Right forelimb (tissue), 1 donor: ENCODE results near the gene METTL27.
"Not testable (repeated sequence)": the region's sequence is repeated elsewhere in the genome, so short reads cannot be mapped to it uniquely, and the experiment has no call there.

Source experiments
- DNase-seq: peaks from one replicate; pipeline ENCODE4 v3.0.0-alpha.2; 2018

METTL27 gene, protein sequence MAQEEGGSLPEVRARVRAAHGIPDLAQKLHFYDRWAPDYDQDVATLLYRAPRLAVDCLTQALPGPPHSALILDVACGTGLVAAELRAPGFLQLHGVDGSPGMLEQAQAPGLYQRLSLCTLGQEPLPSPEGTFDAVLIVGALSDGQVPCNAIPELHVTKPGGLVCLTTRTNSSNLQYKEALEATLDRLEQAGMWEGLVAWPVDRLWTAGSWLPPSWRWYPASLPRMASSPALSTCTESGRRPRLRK

DNA sequence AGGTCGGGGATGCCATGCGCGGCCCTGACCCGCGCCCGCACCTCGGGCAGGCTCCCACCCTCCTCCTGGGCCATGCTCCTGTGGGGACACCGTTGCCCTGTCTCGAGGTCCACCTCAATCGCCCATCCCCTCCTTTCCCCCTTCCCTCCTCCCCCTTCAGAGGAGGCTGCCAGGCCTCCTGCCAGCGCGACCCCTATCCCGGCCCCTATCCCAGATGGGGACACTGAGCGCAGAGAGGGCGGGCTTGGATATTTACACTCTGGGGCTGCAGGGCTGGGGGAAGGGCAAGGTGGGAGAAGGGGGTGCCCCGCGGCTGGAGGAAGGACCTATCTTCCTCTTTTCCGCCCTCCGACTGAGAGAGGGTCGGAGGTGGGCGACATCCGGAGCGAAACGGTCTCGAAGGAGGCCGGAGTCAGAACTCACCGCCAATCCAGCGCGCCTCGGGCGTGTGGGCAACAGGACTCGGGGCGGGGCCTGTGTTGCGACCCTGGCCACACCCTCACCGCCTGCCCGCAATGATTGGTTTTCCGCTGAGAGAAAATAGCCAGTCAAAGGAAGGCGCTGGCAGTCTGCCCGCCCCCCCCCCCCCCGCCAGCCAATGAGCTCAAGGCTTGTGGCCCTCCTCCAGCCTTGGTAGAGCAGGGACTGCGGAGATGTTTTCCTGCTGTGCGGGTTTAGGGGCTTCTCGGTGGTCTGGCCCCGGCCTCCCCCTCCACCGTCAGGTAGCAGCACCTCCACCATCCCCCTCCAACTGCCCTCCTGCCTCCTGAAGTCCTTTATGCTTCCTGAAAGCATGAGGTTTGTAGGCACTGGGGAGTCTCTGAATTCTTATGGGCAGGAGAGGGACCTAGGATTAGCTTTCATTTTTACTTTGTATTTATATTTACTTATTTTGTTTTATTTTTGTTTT is at the start of gene METTL27:
Gene METTL27, minus strand, starts transcription at position 450 of the 910 bp plus-strand sequence. Its CDS starts 376 bp downstream, at position 74.
- peak; percentile 96 for DNase-seq

DNA sequence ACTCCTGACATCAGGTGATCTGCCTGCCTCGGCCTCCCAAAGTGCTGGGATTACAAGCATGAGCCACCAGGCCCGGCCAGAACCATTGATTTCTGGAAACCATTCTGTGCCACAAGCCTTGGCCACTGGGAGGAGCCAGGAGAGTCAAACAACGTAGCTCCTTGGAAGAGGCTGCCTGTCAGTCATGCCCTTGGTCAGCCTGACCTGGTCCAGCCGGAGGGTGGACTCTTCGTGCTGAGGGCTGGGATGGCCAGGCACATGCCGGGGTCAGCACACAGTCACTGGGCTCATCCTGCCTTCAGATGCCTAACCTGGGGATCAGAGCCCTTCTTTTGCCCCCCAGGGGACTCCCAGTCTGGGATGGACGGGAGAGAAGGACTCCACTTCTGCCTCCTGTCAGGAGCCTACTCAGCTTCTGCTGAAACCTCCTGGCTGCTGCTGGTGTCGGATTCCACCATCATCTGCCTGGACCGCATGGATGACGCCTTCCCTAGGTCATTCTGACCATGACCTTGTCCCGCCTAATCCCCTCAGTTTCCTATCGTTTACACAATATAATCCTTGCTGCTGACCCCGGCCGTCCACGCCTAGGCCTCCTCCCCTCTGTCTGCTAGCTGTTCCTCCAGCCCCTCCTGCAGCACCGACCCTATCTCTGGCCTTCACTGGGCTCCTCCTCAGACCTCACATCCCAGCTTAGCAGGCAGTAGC is 49.0 kb upstream of the METTL27 start:
- no peak for DNase-seq

DNA sequence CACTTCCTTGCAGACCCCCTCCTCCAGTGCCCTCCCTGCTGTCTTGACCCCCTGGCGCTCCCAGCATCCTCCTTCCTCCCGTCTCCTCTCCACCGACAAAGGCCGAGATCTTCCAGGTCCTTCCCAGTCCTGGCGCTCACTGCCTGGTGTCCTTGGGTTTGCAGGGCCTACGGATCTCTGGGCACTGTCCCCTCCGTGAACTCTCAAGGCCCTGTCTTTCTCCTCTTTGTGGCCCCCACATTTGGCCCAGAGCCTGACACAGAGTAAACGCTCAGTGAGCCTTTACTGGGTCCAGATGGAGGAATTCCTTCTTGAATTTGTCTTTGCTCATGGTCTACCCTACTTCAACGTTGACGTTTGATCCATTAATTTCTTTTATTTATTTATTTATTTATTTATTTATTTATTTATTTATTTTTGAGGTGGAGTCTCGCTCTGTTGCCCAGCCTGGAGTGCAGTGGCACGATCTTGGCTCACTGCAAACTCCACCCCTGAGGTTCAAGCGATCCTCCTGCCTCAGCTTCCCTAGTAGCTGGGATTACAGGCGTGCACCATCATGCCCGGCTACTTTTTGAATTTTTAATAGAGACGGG is 48.3 kb upstream of the METTL27 start:
- no peak for DNase-seq

DNA sequence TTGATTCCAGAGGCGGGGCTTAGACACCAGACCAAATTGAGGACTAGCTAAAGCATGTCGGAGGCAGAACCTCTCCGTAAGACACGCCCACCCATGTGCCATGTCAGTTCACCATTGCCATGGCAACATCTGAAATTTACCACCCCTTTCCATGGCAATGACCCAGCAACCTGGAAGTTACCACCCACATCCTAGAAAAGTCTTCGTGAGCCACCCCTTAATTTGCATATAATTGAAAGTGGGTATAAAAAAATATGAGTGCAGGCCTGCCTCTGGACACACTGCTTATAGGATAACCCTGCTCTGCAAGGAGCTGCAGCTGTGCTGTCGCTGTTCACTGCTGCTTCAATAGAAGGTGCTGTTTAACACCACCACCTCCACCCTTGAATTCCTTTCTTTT is 46.6 kb upstream of the METTL27 start:
- DNase-seq: no peak

DNA sequence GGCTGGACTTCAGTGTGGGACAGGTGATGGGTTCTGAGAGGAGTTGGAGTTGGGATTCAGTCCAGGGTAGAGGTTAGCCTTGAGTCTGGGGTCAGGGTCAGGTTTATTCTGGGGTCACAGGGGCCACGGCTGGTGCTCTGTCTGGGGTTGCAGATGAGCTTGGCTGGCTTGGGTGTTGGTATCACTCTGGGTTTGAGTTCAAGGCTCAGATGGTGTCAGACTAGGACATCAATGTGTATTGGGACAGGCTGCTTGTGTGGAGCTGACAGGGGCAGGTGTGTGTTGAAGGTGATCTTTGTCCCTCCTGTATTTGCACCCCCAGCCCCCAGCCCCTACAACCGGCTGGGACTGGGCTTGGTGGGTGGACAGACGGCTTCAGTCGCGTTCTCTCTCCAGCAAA is 45.4 kb upstream of the METTL27 start:
- no peak for DNase-seq

DNA sequence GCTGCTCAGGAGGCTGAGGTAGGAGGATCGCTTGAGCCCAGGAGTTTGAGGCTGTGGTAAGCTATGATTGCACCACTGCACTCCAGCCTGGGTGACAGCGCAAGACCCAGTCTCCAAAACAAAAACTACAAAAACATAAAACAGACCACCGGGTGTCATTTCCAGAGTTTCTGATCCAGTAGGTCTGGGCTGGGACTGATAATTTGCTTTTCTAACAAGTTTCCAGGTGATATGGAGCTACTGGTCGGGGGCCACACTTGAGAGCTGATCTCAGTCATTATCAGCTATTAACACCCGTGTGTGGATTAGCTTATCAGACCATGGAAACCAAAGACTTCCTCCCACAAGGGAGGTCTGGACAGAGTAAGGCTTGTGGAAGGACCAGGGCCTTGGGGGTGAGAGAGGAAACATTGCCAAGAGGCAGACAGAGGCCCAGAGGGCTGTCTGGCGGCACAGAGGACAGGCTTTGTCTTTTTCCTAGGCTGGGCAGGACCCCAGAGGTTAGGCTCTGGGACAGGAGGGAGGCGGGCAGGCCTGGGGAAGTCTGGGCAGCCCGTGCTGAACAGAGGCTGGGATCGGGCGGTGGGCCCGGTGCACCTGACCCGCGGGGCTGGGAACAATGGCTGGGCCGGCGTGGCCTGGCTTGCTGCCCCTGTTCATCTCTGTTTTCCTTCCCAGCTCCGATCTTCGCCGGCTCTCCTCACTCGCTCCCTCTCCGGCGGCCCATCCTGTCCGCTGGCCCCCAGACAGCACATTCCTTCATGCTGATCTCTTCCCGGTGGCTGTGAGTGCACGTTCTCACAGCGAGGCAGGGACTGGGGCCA is 43.9 kb upstream of the METTL27 start:
- peak; percentile 84 for DNase-seq

DNA sequence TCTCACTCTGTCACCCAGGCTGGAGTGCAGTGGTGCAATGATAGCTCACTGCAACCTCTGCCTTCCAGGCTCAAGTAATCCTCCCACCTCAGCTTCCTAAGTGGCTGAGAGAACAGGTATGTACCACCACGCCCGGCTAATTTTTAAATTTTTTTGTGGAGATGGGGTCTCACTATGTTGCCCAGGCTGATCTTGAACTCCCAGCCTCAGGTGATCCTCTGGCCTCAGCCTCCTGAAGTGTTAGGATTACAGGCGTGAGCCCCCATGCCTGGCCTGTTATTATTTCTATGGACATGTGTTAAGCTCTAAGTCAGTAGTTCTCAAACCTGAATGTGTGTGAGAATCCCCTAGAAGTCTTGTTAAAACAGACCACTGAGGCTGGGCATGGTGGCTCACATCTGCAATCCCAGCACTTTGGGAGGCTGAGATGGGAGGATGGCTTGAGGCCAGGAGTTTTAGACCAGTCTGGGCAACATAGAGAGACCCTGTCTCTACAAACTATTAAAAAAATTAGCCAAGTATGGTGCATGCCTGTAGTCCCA is 43.2 kb upstream of the METTL27 start:
- no peak for DNase-seq

DNA sequence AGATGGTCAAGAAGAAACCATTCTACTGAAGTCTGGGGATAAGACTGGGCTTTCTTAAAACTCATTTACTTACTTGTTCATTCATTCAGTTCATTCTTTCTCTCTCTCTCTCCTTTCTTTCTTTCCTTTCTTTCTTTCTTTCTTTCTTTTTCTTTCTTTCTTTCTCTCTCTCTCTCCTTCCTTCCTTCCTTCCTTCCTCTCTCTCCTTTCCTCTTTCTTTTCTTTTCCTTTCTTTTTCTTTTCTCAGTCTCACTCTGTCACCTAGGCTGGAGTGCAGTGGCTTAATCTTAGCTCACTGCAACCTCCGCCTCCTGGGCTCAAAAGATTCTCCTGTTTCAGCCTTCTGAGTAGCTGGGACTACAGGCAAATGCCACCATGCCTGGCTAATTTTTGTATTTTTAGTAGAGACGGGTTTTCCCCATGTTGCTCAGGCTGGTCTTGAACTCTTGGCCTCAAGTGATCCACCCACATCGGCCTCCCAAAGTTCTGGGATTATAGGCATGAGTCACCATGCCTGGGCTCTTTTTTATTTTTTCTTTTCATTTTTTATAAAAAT is 42.6 kb upstream of the METTL27 start:
- not testable (repeated sequence) for DNase-seq

DNA sequence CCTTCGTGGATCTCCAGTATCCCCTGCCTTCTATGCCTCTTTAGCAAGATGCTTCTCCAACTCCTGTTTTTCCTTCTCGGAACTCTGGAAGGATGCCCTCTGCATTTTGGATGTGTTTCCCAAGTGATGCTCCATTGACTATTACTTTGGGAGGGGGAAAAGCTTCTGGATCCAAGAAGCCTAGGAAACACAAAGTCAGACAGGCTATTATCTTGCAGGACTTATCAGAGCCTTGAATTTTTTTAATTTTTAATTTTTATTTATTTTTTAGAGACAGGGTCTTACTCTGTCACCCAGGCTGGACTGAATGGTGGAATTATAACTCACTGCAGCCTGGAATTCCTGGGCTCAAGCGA is 39.7 kb upstream of the METTL27 start:
- no peak for DNase-seq

DNA sequence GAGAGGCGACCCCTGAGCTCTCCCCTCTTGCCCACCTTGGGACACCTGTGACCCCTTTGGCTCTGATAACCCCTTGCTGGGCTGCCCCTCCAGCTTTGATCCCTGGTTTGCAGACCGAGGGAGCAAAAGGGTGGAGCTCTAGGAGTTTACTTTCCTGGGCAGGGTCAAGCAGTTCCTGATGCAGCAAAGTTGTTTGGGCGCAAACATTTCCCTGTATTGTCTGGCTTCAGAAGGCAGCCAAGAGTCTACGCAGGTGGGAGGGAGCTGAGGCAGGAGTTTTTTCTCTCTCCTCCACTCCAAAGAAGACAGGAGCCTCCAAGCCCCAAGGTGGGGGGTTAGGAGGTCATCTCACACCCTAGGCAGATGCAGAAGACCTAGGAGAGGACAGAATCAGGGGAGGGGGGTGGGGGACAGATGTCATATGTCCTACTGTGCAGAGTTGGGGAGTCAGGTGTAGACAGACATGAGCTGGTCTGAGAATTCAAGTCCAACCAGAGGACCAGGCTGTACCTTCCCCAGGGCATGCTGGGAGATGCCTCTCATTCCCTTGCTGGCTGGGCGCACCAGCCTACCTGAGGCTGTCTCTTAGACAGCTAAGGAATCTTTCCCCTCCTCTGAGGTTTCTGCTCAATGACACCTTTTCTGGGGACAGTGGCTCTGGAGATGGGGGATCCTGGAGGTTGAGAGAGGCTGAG is 39.2 kb upstream of the METTL27 start:
- no peak for DNase-seq

DNA sequence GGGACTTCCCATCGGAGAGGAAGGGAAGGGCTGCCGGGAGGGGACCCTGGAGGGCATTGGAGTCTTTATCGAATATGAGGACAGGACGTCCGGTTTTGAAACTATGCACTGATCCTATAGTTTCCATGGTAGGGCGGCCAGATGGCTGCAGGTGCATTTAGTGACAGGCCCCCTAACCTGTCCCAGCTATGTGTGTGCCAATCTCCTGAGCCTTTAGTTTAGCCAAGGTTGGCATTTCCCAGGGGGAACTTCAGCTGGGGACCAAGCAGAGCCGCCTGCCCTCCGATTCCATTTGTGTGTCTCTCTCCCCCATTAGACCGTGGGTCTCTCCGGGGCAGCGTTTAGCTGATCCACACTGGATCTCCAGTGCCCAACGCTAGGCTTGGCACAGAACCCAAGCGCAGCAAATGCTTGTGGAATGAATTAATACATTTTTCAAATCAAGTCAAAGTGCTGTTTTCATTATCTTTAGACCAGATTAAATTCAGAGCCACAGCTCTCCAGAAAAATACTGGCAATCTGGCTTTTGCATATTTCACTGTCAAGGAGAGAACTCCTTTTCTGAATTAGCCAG is 38.5 kb upstream of the METTL27 start:
- DNase-seq: no peak

DNA sequence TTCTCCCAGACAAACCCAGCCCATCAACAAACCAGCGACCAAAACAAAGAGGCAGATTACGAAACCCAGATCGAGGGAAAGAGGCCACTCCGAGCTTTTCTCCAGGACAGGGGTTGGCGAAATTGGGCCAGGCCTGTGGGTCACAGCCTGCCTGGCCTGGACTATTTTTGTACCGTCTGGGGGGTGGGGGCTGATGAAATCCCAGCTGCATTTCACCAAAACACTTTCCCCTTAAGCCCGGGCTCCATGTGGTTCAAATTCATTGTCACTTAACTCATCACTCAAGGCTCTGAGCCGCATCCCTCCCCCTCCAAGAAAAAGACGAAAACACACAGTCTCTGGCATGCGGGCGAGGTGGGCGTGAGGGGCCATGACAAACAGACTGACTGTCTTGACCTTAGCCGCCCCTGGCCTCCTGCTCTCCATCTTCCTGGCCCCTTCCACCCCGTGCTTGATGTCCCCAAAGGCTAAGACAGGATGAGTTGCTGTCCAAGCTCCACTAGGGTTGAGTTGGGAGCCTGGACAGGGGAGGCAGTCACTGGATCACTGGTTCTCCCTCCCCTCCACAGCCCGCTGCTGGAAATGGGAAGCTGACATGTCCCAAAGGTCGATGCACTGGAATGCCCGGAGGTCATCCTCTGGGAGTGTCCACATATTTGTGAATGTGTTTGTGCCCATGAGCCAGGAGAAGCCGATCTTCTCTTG is 37.8 kb upstream of the METTL27 start:
- DNase-seq: no peak

DNA sequence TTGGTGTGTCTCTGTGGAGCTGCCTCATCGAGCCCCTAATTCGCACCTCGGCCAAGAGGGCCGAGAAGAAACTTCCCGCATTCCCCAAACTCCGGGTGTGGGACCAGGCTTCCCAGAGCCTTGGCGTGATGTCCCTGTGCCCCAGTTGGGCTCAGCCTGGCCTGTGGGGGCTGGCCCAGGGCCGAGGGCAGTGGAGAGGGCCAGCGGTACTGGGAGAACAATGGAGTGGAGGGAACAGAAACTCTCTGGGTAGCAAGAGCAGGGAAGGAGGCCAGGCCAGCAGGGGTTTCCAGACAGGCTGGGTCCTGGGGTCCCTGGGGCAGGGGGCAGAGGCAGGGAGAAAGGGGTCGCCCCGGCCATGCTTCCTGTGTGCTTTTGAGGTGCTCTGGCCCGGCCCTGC is 34.7 kb upstream of the METTL27 start:
- DNase-seq: no peak

DNA sequence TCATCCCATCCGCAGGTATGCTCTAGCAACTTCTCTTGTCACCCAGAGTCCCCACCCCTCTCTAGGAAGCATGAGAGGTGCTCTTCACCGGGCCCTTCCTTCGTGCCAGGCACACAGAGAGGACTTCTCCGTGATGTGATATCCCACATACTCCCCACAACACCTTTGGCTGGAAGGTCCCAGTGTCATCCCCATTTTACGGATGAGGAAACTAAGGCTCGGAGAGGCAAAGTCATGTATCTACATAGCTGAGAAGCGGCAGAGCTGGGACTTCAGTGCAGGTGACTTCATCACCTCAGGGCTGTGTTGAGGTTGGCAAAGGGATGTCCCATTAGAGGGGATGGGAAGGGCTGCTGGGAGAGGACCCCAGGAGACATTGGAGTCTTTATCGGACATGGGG is 34.0 kb upstream of the METTL27 start:
- DNase-seq: no peak

DNA sequence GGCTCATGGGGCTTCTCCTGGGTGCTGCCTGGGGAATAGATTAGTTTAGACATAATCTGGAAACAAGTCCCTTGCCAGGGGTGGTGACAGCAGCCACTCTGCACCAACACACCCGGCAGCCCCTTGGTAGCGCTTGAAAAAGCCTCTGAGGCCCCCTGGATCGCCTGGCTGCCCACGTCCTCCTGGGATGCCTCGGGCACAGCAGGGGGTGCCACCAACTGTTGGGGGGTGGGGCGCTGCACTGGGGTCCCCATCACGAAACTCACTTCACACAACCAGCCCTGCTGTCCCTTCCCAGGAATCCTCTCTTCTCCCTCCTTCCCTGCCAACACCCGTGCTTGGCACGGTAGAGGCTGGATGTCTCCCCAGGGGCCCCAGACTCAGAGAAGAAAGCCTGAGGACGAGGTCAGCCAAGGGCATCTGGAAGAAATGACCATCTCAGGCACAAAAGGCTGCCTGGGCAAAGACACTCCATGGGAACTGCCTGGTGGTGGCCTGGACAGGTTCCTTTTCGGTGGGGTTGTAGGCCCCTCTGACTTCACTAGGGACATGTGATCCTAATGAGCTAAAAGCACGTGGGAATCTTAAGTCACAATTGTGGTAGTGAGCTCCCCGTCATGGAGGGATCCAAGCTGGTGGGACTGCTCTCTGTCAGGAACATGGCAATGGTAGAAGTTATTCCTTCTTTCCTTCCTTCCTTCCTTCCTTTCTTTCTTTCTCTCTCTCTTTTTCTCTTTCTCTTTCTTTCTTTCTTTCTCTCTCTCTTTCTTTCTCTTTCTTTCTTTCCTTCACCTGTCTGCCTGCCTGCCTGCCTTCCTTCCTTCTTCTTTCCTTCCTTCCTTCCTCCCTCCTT is 30.0 kb upstream of the METTL27 start:
- DNase-seq: no peak

DNA sequence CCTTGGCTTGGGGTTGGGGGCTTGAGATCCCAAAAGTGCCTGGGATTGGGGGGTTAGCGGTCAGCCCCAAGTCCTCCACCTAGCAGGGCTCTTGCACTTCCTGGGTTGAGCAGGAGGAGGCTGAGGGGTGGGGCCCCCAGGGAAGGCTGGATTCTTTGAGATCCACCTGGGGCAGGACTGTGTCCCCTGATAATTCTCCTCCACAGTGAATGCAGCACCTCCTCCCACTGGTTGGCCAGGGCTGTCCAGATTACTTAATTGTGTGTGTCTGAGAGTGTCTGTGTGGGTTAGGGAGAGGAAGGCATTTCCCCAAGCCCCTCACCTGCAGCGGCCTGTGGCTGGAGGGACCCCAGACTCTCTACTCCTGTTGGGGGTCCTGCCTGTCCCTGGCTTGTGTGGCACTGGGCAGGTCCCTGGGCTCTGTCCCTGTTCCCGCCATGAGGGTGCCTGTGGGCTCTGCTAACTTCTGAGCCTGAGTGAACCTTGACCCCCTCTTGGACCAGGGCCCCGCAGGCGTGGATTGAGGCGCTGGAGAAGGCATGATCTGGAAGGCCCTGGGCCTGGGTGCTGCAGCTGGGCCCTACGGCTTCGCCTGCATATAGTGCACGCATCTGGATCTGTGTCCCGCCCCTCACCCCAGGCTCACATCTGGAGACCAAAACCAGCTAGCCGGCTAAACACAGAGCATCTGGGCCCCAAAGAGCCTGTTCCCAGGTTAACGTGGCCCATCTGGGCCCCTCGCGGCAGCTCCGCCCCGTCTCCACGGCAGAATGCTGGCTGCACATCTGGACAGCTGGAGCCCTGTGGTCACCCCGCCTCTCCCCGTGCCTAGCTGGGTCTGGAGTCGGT is 29.1 kb upstream of the METTL27 start:
- peak; percentile 76 for DNase-seq

DNA sequence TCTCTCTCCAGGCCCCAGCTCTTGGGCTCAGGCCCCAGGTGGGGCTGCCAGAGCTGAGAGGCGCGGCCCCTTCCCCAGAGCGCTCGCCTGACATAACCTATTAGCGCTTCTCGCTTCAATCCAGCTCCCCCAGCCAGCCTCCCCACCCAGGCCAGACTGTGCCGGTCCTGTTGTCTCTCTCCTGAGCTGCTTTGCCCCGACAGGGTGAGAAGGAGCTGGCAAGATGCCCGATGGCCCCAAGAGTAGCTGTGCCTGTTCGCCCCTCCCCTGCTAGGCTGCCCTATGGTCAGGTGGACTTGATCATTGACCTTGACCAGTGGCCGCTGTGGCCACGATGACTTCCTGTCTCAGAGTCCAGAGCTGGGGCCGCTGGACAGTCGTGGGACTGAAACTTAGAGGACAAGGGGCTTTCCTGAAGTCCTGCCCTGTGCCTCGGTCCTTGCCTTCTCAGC is 27.8 kb upstream of the METTL27 start:
- no peak for DNase-seq
